ENCODE measurements around the gene NPAS2.

DNA sequence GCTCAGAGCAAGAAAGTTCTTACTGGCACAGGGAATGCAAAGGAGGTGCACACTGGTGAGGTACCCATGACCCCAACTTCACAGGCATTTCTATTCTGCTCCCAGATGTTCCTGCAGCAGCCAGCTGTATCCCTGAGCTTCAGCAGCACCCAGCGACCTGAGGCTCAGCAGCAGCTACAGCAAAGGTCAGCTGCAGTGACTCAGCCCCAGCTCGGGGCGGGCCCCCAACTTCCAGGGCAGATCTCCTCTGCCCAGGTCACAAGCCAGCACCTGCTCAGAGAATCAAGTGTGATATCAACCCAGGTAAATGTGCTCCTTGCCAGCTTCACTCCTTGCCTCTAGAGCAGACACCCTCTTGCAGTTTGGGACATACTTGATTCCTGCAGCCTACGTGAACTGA, 168.0 kb downstream of the NPAS2 start:
- TF ChIP-seq, protein P1, sequence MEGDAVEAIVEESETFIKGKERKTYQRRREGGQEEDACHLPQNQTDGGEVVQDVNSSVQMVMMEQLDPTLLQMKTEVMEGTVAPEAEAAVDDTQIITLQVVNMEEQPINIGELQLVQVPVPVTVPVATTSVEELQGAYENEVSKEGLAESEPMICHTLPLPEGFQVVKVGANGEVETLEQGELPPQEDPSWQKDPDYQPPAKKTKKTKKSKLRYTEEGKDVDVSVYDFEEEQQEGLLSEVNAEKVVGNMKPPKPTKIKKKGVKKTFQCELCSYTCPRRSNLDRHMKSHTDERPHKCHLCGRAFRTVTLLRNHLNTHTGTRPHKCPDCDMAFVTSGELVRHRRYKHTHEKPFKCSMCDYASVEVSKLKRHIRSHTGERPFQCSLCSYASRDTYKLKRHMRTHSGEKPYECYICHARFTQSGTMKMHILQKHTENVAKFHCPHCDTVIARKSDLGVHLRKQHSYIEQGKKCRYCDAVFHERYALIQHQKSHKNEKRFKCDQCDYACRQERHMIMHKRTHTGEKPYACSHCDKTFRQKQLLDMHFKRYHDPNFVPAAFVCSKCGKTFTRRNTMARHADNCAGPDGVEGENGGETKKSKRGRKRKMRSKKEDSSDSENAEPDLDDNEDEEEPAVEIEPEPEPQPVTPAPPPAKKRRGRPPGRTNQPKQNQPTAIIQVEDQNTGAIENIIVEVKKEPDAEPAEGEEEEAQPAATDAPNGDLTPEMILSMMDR (IDR thresholded peaks at IDR 0.05): no peak
- TF ChIP-seq POLR2A (IDR thresholded peaks at IDR 0.05) (no peak), POLR2AphosphoS5 (IDR thresholded peaks at IDR 0.05) (no peak)
